GM12878 (cell line): ENCODE results near the gene CRTC3. TPM values are rescaled to one million over a fixed set of nuclear protein-coding genes. Genes with fewer than 3 reads are reported as not detected.

Experiments used
- ATAC-seq: fragments of 200-7000 bp; cut with Tn5 transposase; 3 replicates; pipeline ENCODE4 v1.9.1; 2020; ENCODE audit warnings: mild to moderate bottlenecking, moderate library complexity
- BruUV-seq: library from RNA; stranded (reverse); fragments of 400-500 nt; replicated peaks from 2 replicates; lab custom pipeline; 2021; lab: Mats Ljungman, UMichigan
- CTCF ChIA-PET: fragments of 300-600 bp; sonication (Branson Sonifier 250); formaldehyde crosslinking; extraction: SDS; loops from one replicate; lab custom pipeline; 2021; ENCODE audit warnings: inconsistent platforms; lab: Yijun Ruan, JAX
- POLR2A ChIA-PET: fragments of 350-600 bp; formaldehyde crosslinking; extraction: SDS; loops from one replicate; lab custom pipeline; 2021; ENCODE audit warnings: inconsistent platforms; lab: Charles Lee
- RAD21 ChIA-PET: fragments of 300-600 bp; sonication (Branson Sonifier 250); formaldehyde crosslinking; loops from one replicate; lab custom pipeline; 2023; ENCODE audit warnings: antibody characterized with exemption; ENCODE audit not compliant: unreplicated experiment; lab: Charles Lee
- SMC1A ChIA-PET: fragments of 300-600 bp; sonication (Branson Sonifier 250); formaldehyde crosslinking; loops from one replicate; lab custom pipeline; 2023; ENCODE audit not compliant: unreplicated experiment, uncharacterized antibody; lab: Charles Lee
- DNase-seq: peaks from one replicate; pipeline ENCODE4 v3.0.0-alpha.2; 2011; ENCODE audit warnings: low read depth, low spot score
- FAIRE-seq: peaks from 3 replicates; lab custom pipeline; 2011; peaks lifted over from hg19 to GRCh38; lab: Jason Lieb, UNC
- H2AFZ ChIP-seq: 2 replicates; pipeline ENCODE4 v1.6.0; 2011; ENCODE audit warnings: low read depth, low read length, control low read depth; ENCODE audit not compliant: control insufficient read depth
- H3K27ac ChIP-seq: 2 replicates; pipeline ENCODE4 v1.5.1; 2011; ENCODE audit warnings: control low read depth; ENCODE audit not compliant: control insufficient read depth, insufficient read depth
- H3K27me3 ChIP-seq, 2 experiments: replicated peaks in 1 of 2; 2 replicates each; pipeline versions ENCODE4 v1.6.0 to v1.6.1; 2011; ENCODE audit warnings: low read length in 1 of 2; ENCODE audit not compliant: control insufficient read depth in 2 of 2, insufficient read depth in 2 of 2
- H3K36me3 ChIP-seq, 2 experiments: 2 replicates each; pipeline ENCODE4 v1.5.1; 2011; ENCODE audit warnings: low read length in 1 of 2; ENCODE audit not compliant: control insufficient read depth in 2 of 2, insufficient read depth in 2 of 2
- H3K4me1 ChIP-seq: 2 replicates; pipeline ENCODE4 v1.6.1; 2011; ENCODE audit warnings: mild to moderate bottlenecking, low read length, moderate library complexity, mixed read lengths; ENCODE audit not compliant: control insufficient read depth, insufficient read depth
- H3K4me2 ChIP-seq: 2 replicates; pipeline ENCODE4 v1.6.0; 2011; ENCODE audit warnings: control low read depth; ENCODE audit not compliant: control insufficient read depth, insufficient read depth
- H3K4me3 ChIP-seq: fragments of 200-600 bp; sonication (generic); 2 replicates; pipeline ENCODE4 v1.5.1; 2016
- H3K79me2 ChIP-seq: 2 replicates; pipeline ENCODE4 v1.6.0; 2011; ENCODE audit warnings: low read length; ENCODE audit not compliant: control insufficient read depth, insufficient read depth
- H3K9ac ChIP-seq: 2 replicates; pipeline ENCODE4 v1.8.0; 2011; ENCODE audit warnings: low read length, control low read depth, mixed read lengths; ENCODE audit not compliant: control insufficient read depth, insufficient read depth
- H3K9me3 ChIP-seq: replicated peaks from 3 replicates; pipeline ENCODE4 v1.5.1; 2011; ENCODE audit warnings: mild to moderate bottlenecking, low read length; ENCODE audit not compliant: control insufficient read depth, insufficient read depth
- H4K20me1 ChIP-seq: 2 replicates; pipeline ENCODE4 v1.6.0; 2011; ENCODE audit not compliant: control insufficient read depth, insufficient read depth
- FOXK2 ChIP-seq: fragments of 450-650 bp; IDR thresholded peaks from 2 replicates; pipeline ENCODE4 v1.6.1; 2017; ENCODE audit warnings: mild to moderate bottlenecking, moderate library complexity
- GABPA ChIP-seq: IDR thresholded peaks from 2 replicates; pipeline ENCODE4 v1.6.1; 2014; ENCODE audit warnings: antibody characterized with exemption, low read depth, mild to moderate bottlenecking, inconsistent platforms
- IRF3 ChIP-seq: fragments of 450-650 bp; IDR thresholded peaks from 2 replicates; pipeline ENCODE4 v1.6.1; 2014; ENCODE audit warnings: mild to moderate bottlenecking
- KLF5 ChIP-seq: fragments of 450-650 bp; IDR thresholded peaks from 2 replicates; pipeline ENCODE4 v1.6.1; 2014; ENCODE audit warnings: mild to moderate bottlenecking; ENCODE audit not compliant: partially characterized antibody
- MXI1 ChIP-seq: fragments of 150-350 bp; IDR thresholded peaks from 2 replicates; pipeline ENCODE4 v1.6.1; 2011; ENCODE audit warnings: low read depth, mild to moderate bottlenecking, inconsistent platforms, low read length, improper control_type of control experiment
- PAX5 ChIP-seq: IDR thresholded peaks from 2 replicates; pipeline ENCODE4 v1.6.1; 2011; ENCODE audit warnings: low read depth, low read length, borderline replicate concordance
- RAD51 ChIP-seq: fragments of 450-650 bp; IDR thresholded peaks from 2 replicates; pipeline ENCODE4 v1.6.1; 2016; ENCODE audit warnings: moderate library complexity, mild to moderate bottlenecking, inconsistent platforms
- SMARCA5 ChIP-seq: fragments of 450-650 bp; IDR thresholded peaks from 2 replicates; pipeline ENCODE4 v1.6.1; 2017; ENCODE audit warnings: mild to moderate bottlenecking
- SMC3 ChIP-seq: IDR thresholded peaks from 2 replicates; pipeline ENCODE4 v1.6.1; 2011; ENCODE audit warnings: low read length, improper control_type of control experiment, borderline replicate concordance
- STAT3 ChIP-seq: IDR thresholded peaks from 2 replicates; pipeline ENCODE4 v1.6.1; 2011; ENCODE audit warnings: low read depth, low read length, improper control_type of control experiment
- TCF12 ChIP-seq: IDR thresholded peaks from 2 replicates; pipeline ENCODE4 v1.6.1; 2011; ENCODE audit warnings: low read depth, mild to moderate bottlenecking, low read length
- USF1 ChIP-seq: IDR thresholded peaks from 2 replicates; pipeline ENCODE4 v1.6.1; 2011; ENCODE audit warnings: borderline replicate concordance, low read depth, mild to moderate bottlenecking, moderate library complexity, mixed read lengths, low read length; ENCODE audit not compliant: insufficient read depth; ENCODE audit errors: extremely low read length
- WGBS: methylation state at CpG from one replicate; pipeline ENCODE4 v1.1.6; 2016; ENCODE audit warnings: low lambda C conversion rate; ENCODE audit not compliant: insufficient replicate concordance, insufficient coverage; ENCODE audit errors: missing lambda C conversion rate; 5-methylcytosine and 5-hydroxymethylcytosine counted together
- in situ Hi-C: fragments of 300-500 bp; cut with MboI; formaldehyde crosslinking; loops from 9 replicates; pipeline ENCODE4 v1.14.3; 2018; ENCODE audit warnings: mixed read lengths
- intact Hi-C: fragments of 100-400 bp; cut with micrococcal nuclease; formaldehyde crosslinking; loops from one replicate; pipeline ENCODE4 v1.14.2; 2022; ENCODE audit not compliant: unreplicated experiment
- polyA plus RNA-seq, 11 experiments: library from polyadenylated mRNA; depleted of rRNA in 4 of 11; unstranded in 6 of 11; stranded (reverse) in 5 of 11; fragments of >200 nt; fragmentation: Nextera tagmentation in 4 of 11; fragmentation: Illumina TruSeq in 1 of 11; extraction: Ambion mirVana in 4 of 11; extraction: Trizol in 1 of 11; gene quantifications; 1 replicate in 1 of 11; 2 replicates in 10 of 11; pipeline versions ENCODE4 v1.2.1 to v1.2.3, GENCODE V29; 2011 to 2016; ENCODE audit warnings: inconsistent platforms in 2 of 11, missing spikeins in 2 of 11, low read depth in 1 of 11
- total RNA-seq, 4 experiments: library from RNA; depleted of rRNA in 3 of 4; stranded (reverse); fragments of >200 nt in 3 of 4; fragmentation: Illumina TruSeq in 1 of 4; extraction: Trizol in 1 of 4; gene quantifications; 2 replicates each; pipeline versions ENCODE4 v1.2.1 to v1.2.3, GENCODE V29; 2013 to 2021
- TF ChIP-seq, protein P1 (sequence below): fragments of 450-650 bp; IDR thresholded peaks from 2 replicates; pipeline ENCODE4 v1.6.1; 2016; ENCODE audit warnings: mild to moderate bottlenecking
- TF ChIP-seq, protein P2 (sequence below): IDR thresholded peaks from 2 replicates; pipeline ENCODE4 v1.6.1; 2012; ENCODE audit warnings: low read depth, low read length, improper control_type of control experiment
- TF ChIP-seq, protein P3 (sequence below): fragments of 450-650 bp; IDR thresholded peaks from 2 replicates; pipeline ENCODE4 v1.6.1; 2017; ENCODE audit warnings: borderline replicate concordance

Gene CRTC3
- total and polyA plus RNA-seq, 10 of the 15 experiments (the other 5 are each of a cell fraction or from before 2014, with no cell fraction given) = 3.5 to 36.9 (median 18.9) TPM

- Histone ChIP-seq H3K9ac (no peak overlapping the region), H2AFZ (no peak overlapping the region), H3K4me1 (no peaks in the 10 kb centered on the region), H3K27ac (no peak overlapping the region), H3K4me3 (no peak overlapping the region), H3K36me3 (no peaks in the 10 kb centered on the region), H3K4me2 (no peak overlapping the region), H4K20me1 (no peaks in the 10 kb centered on the region), H3K9me3 (no peaks in the 10 kb centered on the region), H3K79me2 (no peaks in the 10 kb centered on the region), H3K27me3 (no peaks in the 10 kb centered on the region)
- ATAC-seq (no peak), DNase-seq (no peak), FAIRE-seq (no peak)
- ChIA-PET RAD21 (no interaction called here), SMC1A (interaction anchor here (0.7 to 1.9 kb wide), 5 partner anchors 24 to 194 kb away, joined by 3 to 8 read pairs (median 4); no protein-coding TSS in a partner anchor), CTCF (interaction anchor here (0.7 to 3.0 kb wide), 7 partner anchors 9 to 208 kb away, joined by 3 to 8 read pairs (median 3); no protein-coding TSS in a partner anchor), POLR2A (interaction anchor here (1.3 kb wide), 1 partner anchor 12 kb away, joined by 4 read pairs; no protein-coding TSS in a partner anchor)
- in situ Hi-C loops (no loop called here), intact Hi-C loops (no loop called here)
- no peak for TF ChIP-seq SMC3
- TF ChIP-seq RAD51 = no peak
- no peak for TF ChIP-seq PAX5
- no peak for TF ChIP-seq FOXK2
- no peak for TF ChIP-seq IRF3
- TF ChIP-seq, protein P1, sequence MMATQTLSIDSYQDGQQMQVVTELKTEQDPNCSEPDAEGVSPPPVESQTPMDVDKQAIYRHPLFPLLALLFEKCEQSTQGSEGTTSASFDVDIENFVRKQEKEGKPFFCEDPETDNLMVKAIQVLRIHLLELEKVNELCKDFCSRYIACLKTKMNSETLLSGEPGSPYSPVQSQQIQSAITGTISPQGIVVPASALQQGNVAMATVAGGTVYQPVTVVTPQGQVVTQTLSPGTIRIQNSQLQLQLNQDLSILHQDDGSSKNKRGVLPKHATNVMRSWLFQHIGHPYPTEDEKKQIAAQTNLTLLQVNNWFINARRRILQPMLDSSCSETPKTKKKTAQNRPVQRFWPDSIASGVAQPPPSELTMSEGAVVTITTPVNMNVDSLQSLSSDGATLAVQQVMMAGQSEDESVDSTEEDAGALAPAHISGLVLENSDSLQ = no peak
- TF ChIP-seq GABPA = no peak
- TF ChIP-seq SMARCA5 = no peak
- no peak for TF ChIP-seq KLF5
- TF ChIP-seq USF1 = no peak
- TF ChIP-seq, protein P2, sequence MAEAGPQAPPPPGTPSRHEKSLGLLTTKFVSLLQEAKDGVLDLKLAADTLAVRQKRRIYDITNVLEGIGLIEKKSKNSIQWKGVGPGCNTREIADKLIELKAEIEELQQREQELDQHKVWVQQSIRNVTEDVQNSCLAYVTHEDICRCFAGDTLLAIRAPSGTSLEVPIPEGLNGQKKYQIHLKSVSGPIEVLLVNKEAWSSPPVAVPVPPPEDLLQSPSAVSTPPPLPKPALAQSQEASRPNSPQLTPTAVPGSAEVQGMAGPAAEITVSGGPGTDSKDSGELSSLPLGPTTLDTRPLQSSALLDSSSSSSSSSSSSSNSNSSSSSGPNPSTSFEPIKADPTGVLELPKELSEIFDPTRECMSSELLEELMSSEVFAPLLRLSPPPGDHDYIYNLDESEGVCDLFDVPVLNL = no peak
- TF ChIP-seq TCF12 = no peak
- no peak for TF ChIP-seq MXI1
- no peak for TF ChIP-seq STAT3
- TF ChIP-seq, protein P3, sequence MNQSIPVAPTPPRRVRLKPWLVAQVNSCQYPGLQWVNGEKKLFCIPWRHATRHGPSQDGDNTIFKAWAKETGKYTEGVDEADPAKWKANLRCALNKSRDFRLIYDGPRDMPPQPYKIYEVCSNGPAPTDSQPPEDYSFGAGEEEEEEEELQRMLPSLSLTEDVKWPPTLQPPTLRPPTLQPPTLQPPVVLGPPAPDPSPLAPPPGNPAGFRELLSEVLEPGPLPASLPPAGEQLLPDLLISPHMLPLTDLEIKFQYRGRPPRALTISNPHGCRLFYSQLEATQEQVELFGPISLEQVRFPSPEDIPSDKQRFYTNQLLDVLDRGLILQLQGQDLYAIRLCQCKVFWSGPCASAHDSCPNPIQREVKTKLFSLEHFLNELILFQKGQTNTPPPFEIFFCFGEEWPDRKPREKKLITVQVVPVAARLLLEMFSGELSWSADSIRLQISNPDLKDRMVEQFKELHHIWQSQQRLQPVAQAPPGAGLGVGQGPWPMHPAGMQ = no peak
- no TSS peak for BruUV-seq
- 90% methylated on average over 2 of the region's 3 CpGs for WGBS
Measured at GRCh38 chr15:90512981-90513380, 16.7 kb upstream of the CRTC3 start.
